Measurements from ENCODE around the gene ITM2A. TPM values are rescaled to one million over a fixed set of nuclear protein-coding genes. Genes with fewer than 3 reads are reported as not detected.

Gene ITM2A
- total RNA-seq, 1 experiment from 2014 or later = 29.9 TPM

GRCh38 chrX:79375340-79375739 lies 8.2 kb upstream of the ITM2A start:
- Histone ChIP-seq H2BK12ac (ENCODE audit: insufficient read length, low read depth, low read length) (no peak overlapping the region), H2AK5ac (ENCODE audit: insufficient read length, low read length) (no peak overlapping the region), H2BK15ac (ENCODE audit: low read depth, low read length) (no peak overlapping the region), H3K56ac (ENCODE audit: insufficient read length, low read depth, low read length) (no peak overlapping the region), H3K9me3 (ENCODE audit: control insufficient read depth, low read depth, low read length) (peaks cover 9% of the 10 kb centered on the region), H3K4me1 (ENCODE audit: insufficient read depth, low read length) (no peaks in the 10 kb centered on the region), H3K4me2 (ENCODE audit: insufficient read depth, insufficient read length, low read length) (no peak overlapping the region), H3T11ph (ENCODE audit: low read length) (no peak overlapping the region), H4K91ac (ENCODE audit: insufficient read length, low read depth, low read length) (no peak overlapping the region), H3K9ac (ENCODE audit: extremely low read depth, insufficient read length, low read length) (no peak overlapping the region), H3K23ac (ENCODE audit: insufficient read length, low read depth, low read length) (no peak overlapping the region), H3K23me2 (ENCODE audit: insufficient read length, low read depth, low read length, poor library complexity, severe bottlenecking) (no peaks in the 10 kb centered on the region), H4K5ac (ENCODE audit: insufficient read length, low read depth, low read length) (no peak overlapping the region), H3K4ac (ENCODE audit: low read depth, low read length) (no peak overlapping the region), H2AFZ (ENCODE audit: low read length) (no peak overlapping the region), H3K18ac (ENCODE audit: insufficient read length, low read depth, low read length) (no peak overlapping the region), H4K8ac (replicated peaks; ENCODE audit: insufficient read length, low read depth, low read length) (no peak overlapping the region), H4K20me1 (ENCODE audit: control insufficient read depth, insufficient read depth, insufficient read length) (no peaks in the 10 kb centered on the region), H3K79me1 (ENCODE audit: insufficient read depth, low read depth, low read length, poor library complexity, severe bottlenecking) (no peaks in the 10 kb centered on the region), H2BK120ac (ENCODE audit: low read depth, low read length, poor library complexity, severe bottlenecking) (no peak overlapping the region), H3K79me2 (ENCODE audit: insufficient read depth, low read length) (no peaks in the 10 kb centered on the region), H2BK20ac (ENCODE audit: low read depth, low read length, poor library complexity, severe bottlenecking) (no peak overlapping the region), H3K27me3 (ENCODE audit: insufficient read depth, low read length) (no peaks in the 10 kb centered on the region), H3K27ac (ENCODE audit: insufficient read length, low read depth, low read length) (no peak overlapping the region), H3K14ac (ENCODE audit: insufficient read depth, low read length) (no peak overlapping the region), H2BK5ac (ENCODE audit: insufficient read length, low read length) (no peak overlapping the region)
- H3K4me3 Mint-ChIP-seq = no peak overlapping the region
- no CpG with 5 or more reads among the region's 2 CpGs for WGBS (ENCODE audit: extremely low coverage, insufficient read length, low lambda C conversion rate)
- no peak overlapping the region for H3K27ac Mint-ChIP-seq
- peaks cover 42 to 61% of the 10 kb centered on the region in 2 experiments for H3K9me3 Mint-ChIP-seq
- no peaks in the 10 kb centered on the region for H3K27me3 Mint-ChIP-seq (ENCODE audit: low read depth)
- DNase-seq = no peak
- no peak for TF ChIP-seq CTCF (conservative IDR thresholded peaks at IDR 0.05)
- H3K4me1 Mint-ChIP-seq = no peaks in the 10 kb centered on the region
- peaks cover 0 to 2% (median 2%) of the 10 kb centered on the region in 3 experiments; a peak in 2 of 7 replicates for H3K36me3 Mint-ChIP-seq (ENCODE audit: insufficient read depth in 1 of 3, low read depth in 3 of 3)

All from H9 (cell line).